GM18517 (cell line): ENCODE results near the gene MAD2L1BP.
"Not testable (repeated sequence)": the region's sequence is repeated elsewhere in the genome, so short reads cannot be mapped to it uniquely, and the experiment has no call there.

Experiments used
- ATAC-seq: cut with Tn5 transposase; IDR thresholded peaks from one replicate; pipeline ENCODE4 v1.9.1; 2021; ENCODE audit warnings: mild to moderate bottlenecking, moderate library complexity; ENCODE audit not compliant: unreplicated experiment

Gene MAD2L1BP

GRCh38 chr6:43635387-43636307, at the start of gene MAD2L1BP:
Gene MAD2L1BP, plus strand, starts transcription at chr6:43635840. Its CDS starts 36 bp downstream, at chr6:43635876.
- ATAC-seq, result peak; percentile 58

GRCh38 chr6:43588194-43588593, 47.4 kb upstream of the MAD2L1BP start:
- ATAC-seq, result no peak

GRCh38 chr6:43589564-43589963, 46.1 kb upstream of the MAD2L1BP start:
- not testable (repeated sequence) for ATAC-seq

GRCh38 chr6:43593938-43594337, 41.7 kb upstream of the MAD2L1BP start:
- no peak for ATAC-seq

- no peak for ATAC-seq
Measured at GRCh38 chr6:43600595-43600994, 35.0 kb upstream of the MAD2L1BP start.

GRCh38 chr6:43604174-43604573, 31.5 kb upstream of the MAD2L1BP start:
- no peak for ATAC-seq

- ATAC-seq, result no peak
Measured at GRCh38 chr6:43606019-43606418, 29.6 kb upstream of the MAD2L1BP start.

- ATAC-seq, result no peak
Measured at GRCh38 chr6:43608310-43608763, 27.3 kb upstream of the MAD2L1BP start.

- ATAC-seq, result no peak
Measured at GRCh38 chr6:43608807-43609206, 26.8 kb upstream of the MAD2L1BP start.

- ATAC-seq, result no peak
Measured at GRCh38 chr6:43609402-43609801, 26.2 kb upstream of the MAD2L1BP start.

- ATAC-seq, result no peak
Measured at GRCh38 chr6:43610431-43610830, 25.2 kb upstream of the MAD2L1BP start.

GRCh38 chr6:43613721-43614395, 21.8 kb upstream of the MAD2L1BP start:
- no peak for ATAC-seq

GRCh38 chr6:43614396-43614730, 21.3 kb upstream of the MAD2L1BP start:
- ATAC-seq, result no peak

GRCh38 chr6:43616725-43617472, 18.7 kb upstream of the MAD2L1BP start:
- ATAC-seq, result no peak

- no peak for ATAC-seq
Measured at GRCh38 chr6:43621078-43621835, 14.4 kb upstream of the MAD2L1BP start.

- no peak for ATAC-seq
Measured at GRCh38 chr6:43621836-43622180, 13.8 kb upstream of the MAD2L1BP start.

GRCh38 chr6:43622541-43622940, 13.1 kb upstream of the MAD2L1BP start:
- ATAC-seq, result no peak

- ATAC-seq, result no peak
Measured at GRCh38 chr6:43623880-43624785, 11.5 kb upstream of the MAD2L1BP start.

- no peak for ATAC-seq
Measured at GRCh38 chr6:43624786-43625288, 10.8 kb upstream of the MAD2L1BP start.
